SK-N-SH (cell line): ENCODE data around the gene DPPA3. TPM values are rescaled to one million over a fixed set of nuclear protein-coding genes. Genes with fewer than 3 reads are reported as not detected.

Experiments
- CTCF ChIA-PET: fragments of 300-600, 350-600 bp; formaldehyde crosslinking; extraction: SDS; loops from one replicate; lab custom pipeline; 2021; lab: Yijun Ruan, JAX
- POLR2A ChIA-PET: fragments of 350-600 bp; sonication (Branson Sonifier 250); formaldehyde crosslinking; extraction: SDS; loops from one replicate; lab custom pipeline; 2020; ENCODE audit warnings: antibody characterized with exemption, inconsistent platforms; lab: Yijun Ruan, JAX
- DNase-seq: peaks from one replicate; pipeline ENCODE4 v3.0.0; 2012
- H2AFZ ChIP-seq: fragments of 200-600 bp; sonication (generic); 2 replicates; pipeline ENCODE4 v1.8.1; 2016; ENCODE audit warnings: antibody characterized with exemption, mild to moderate bottlenecking, low read depth
- H3F3A ChIP-seq: fragments of 200-600 bp; sonication (generic); replicated peaks from 2 replicates; pipeline ENCODE3; 2016; ENCODE audit warnings: antibody characterized with exemption, mild to moderate bottlenecking; ENCODE audit not compliant: insufficient read depth
- H3K27ac ChIP-seq, 2 experiments: fragments of 200-500 bp in 1 of 2; fragments of 200-600 bp in 1 of 2; sonication (Bioruptor generic) in 1 of 2; sonication (generic), shearing (Covaris generic) in 1 of 2; 2 replicates each; pipeline versions ENCODE4 v1.5.1 to v1.6.1; 2014 to 2016; ENCODE audit warnings: low read depth in 2 of 2, inconsistent platforms in 1 of 2, low read length in 1 of 2, mild to moderate bottlenecking in 1 of 2, mixed read lengths in 1 of 2
- H3K27me3 ChIP-seq: fragments of 200-600 bp; sonication (generic), shearing (Covaris generic); 2 replicates; pipeline ENCODE4 v1.6.1; 2016; ENCODE audit warnings: mixed run types; ENCODE audit not compliant: insufficient read depth
- H3K36me3 ChIP-seq, 2 experiments: fragments of 200-500 bp in 1 of 2; fragments of 200-600 bp in 1 of 2; sonication (Bioruptor generic) in 1 of 2; sonication (generic) in 1 of 2; replicated peaks in 1 of 2; 2 replicates each; pipeline versions ENCODE3 to v1.5.1; 2014 to 2016; ENCODE audit warnings: low read length in 1 of 2, mild to moderate bottlenecking in 1 of 2; ENCODE audit not compliant: insufficient read depth in 2 of 2, control insufficient read depth in 1 of 2
- H3K4me1 ChIP-seq, 2 experiments: fragments of 200-500 bp in 1 of 2; fragments of 200-600 bp in 1 of 2; sonication (Bioruptor generic) in 1 of 2; sonication (generic), shearing (Covaris generic) in 1 of 2; 2 replicates each; pipeline versions ENCODE4 v1.5.1 to v1.6.1; 2014 to 2016; ENCODE audit warnings: low read depth in 1 of 2, low read length in 1 of 2, mixed run types in 1 of 2; ENCODE audit not compliant: insufficient read depth in 2 of 2, control insufficient read depth in 1 of 2
- H3K4me2 ChIP-seq: fragments of 200-600 bp; sonication (generic), shearing (Covaris generic); 2 replicates; pipeline ENCODE4 v1.6.1; 2017; ENCODE audit warnings: mixed run types
- H3K4me3 ChIP-seq, 2 experiments: fragments of 200-500 bp in 1 of 2; fragments of 200-600 bp in 1 of 2; sonication (Bioruptor generic) in 1 of 2; sonication (generic), shearing (Covaris generic) in 1 of 2; 2 replicates each; pipeline versions ENCODE4 v1.5.1 to v1.8.1; 2014 to 2016; ENCODE audit warnings: low read depth in 2 of 2, inconsistent platforms in 1 of 2, low read length in 1 of 2, mild to moderate bottlenecking in 1 of 2, mixed read lengths in 1 of 2, moderate library complexity in 1 of 2
- H3K79me2 ChIP-seq: fragments of 200-600 bp; sonication (generic); 2 replicates; pipeline ENCODE4 v1.8.1; 2017; ENCODE audit warnings: mild to moderate bottlenecking; ENCODE audit not compliant: insufficient read depth
- H3K9ac ChIP-seq: fragments of 200-600 bp; sonication (generic); 2 replicates; pipeline ENCODE4 v1.6.1; 2017; ENCODE audit warnings: mixed run types
- H3K9me2 ChIP-seq: fragments of 200-600 bp; sonication (generic); 2 replicates; pipeline ENCODE4 v1.6.1; 2017; ENCODE audit warnings: mixed run types
- H3K9me3 ChIP-seq: fragments of 200-600 bp; sonication (generic); 2 replicates; pipeline ENCODE4 v1.6.1; 2017; ENCODE audit warnings: mixed run types, mild to moderate bottlenecking, moderate library complexity
- H4K20me1 ChIP-seq: fragments of 200-600 bp; sonication (generic); 2 replicates; pipeline ENCODE4 v1.6.1; 2017; ENCODE audit warnings: mild to moderate bottlenecking, mixed run types; ENCODE audit not compliant: insufficient read depth
- CTCF ChIP-seq: fragments of 200-600 bp; sonication (generic); IDR thresholded peaks from 2 replicates; pipeline ENCODE4 v1.6.1; 2017; ENCODE audit warnings: antibody characterized with exemption, mild to moderate bottlenecking, moderate library complexity
- EP300 ChIP-seq, 2 experiments: IDR thresholded peaks; 2 replicates each; pipeline versions ENCODE4 v1.4.0 to v1.6.1; 2012; ENCODE audit warnings: borderline replicate concordance in 1 of 2, low read depth in 1 of 2, low read length in 1 of 2
- FOSL2 ChIP-seq: IDR thresholded peaks from 2 replicates; pipeline ENCODE4 v1.4.0; 2012; ENCODE audit warnings: low read depth, mild to moderate bottlenecking, moderate library complexity, borderline replicate concordance
- FOXJ3 ChIP-seq: sonication (generic); formaldehyde crosslinking; IDR thresholded peaks from 2 replicates; pipeline ENCODE4 v1.5.1; 2020; ENCODE audit warnings: mild to moderate bottlenecking, missing genetic modification reagents
- GABPA ChIP-seq: IDR thresholded peaks from 2 replicates; pipeline ENCODE4 v1.4.0; 2012; ENCODE audit warnings: low read depth, mild to moderate bottlenecking
- JUND ChIP-seq: IDR thresholded peaks from 2 replicates; pipeline ENCODE4 v1.4.0; 2012
- POLR2AphosphoS5 ChIP-seq: IDR thresholded peaks from 2 replicates; pipeline ENCODE4 v1.6.1; 2012; ENCODE audit warnings: low read depth, low read length
- RAD21 ChIP-seq: IDR thresholded peaks from 2 replicates; pipeline ENCODE4 v1.6.1; 2012; ENCODE audit warnings: mild to moderate bottlenecking, low read length
- RCOR1 ChIP-seq: fragments of 150-350 bp; IDR thresholded peaks from 2 replicates; pipeline ENCODE4 v1.6.1; 2017; ENCODE audit warnings: antibody characterized with exemption, low read length
- RFX5 ChIP-seq: IDR thresholded peaks from 2 replicates; pipeline ENCODE4 v1.6.1; 2012; ENCODE audit warnings: mild to moderate bottlenecking, improper control_type of control experiment, low read length
- TAF1 ChIP-seq: IDR thresholded peaks from 2 replicates; pipeline ENCODE4 v1.6.1; 2012; ENCODE audit warnings: low read depth, mild to moderate bottlenecking, low read length, moderate library complexity, borderline replicate concordance
- TCF12 ChIP-seq: IDR thresholded peaks from 2 replicates; pipeline ENCODE4 v1.4.0; 2012
- USF1 ChIP-seq: IDR thresholded peaks from 2 replicates; pipeline ENCODE4 v1.4.0; 2012; ENCODE audit warnings: low read depth, borderline replicate concordance
- YY1 ChIP-seq: IDR thresholded peaks from 2 replicates; pipeline ENCODE4 v1.4.0; 2012; ENCODE audit warnings: low read depth, mild to moderate bottlenecking
- WGBS: methylation state at CpG from one replicate; pipeline ENCODE4 v1.1.6; 2017; ENCODE audit warnings: low lambda C conversion rate; 5-methylcytosine and 5-hydroxymethylcytosine counted together
- polyA plus RNA-seq, 3 experiments: library from polyadenylated mRNA; depleted of rRNA; stranded (reverse); fragments of >200 nt; gene quantifications; 2 replicates each; pipeline ENCODE4 v1.2.3, GENCODE V29; 2012

The DPPA3 gene
- polyA plus RNA-seq (2012; rRNA removed): not detected in 2 replicates
- not detected in 2 replicates for polyA plus RNA-seq (2012; cell fraction: cytosol; rRNA removed)
- polyA plus RNA-seq (2012; cell fraction: nucleus; rRNA removed): not detected in 2 replicates

DNA sequence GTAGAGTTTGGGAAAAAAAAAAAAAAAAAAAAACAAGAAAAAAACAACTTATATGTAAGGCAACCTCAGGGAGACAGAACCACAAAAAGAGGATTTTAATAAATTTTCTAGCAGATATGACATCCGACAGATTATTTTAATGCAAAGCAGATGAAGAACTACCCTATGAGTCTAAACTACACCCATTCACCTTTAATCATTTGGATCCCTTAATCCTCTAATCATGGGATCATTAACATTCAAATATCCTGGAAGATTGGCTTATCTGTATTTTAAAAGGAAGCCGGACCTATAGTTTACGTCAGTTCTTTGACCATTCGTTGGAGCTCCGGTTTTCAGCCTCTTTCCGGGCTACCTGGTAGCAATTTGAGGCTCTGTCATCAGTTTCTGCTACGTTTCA is at the start of gene DPPA3:
Gene DPPA3, plus strand, starts transcription at position 301 of the 400 bp plus-strand sequence. CDS start 138 bp downstream, outside the sequence.
- 12% methylated on average over 7 of the region's 7 CpGs for WGBS
- CTCF ChIA-PET: no interaction called here
- Histone ChIP-seq H3K9me2 (no peaks in the 10 kb centered on the region), H3K27ac (no peak within 1 kb of the TSS), H3K79me2 (no peaks in the 10 kb centered on the region), H3K4me1 (no peaks in the 10 kb centered on the region), H3F3A (no peaks in the 10 kb centered on the region), H3K4me2 (no peak within 1 kb of the TSS), H3K27me3 (peaks cover 52% of the 10 kb centered on the region; the same call in 1 of the 2 replicates), H4K20me1 (no peaks in the 10 kb centered on the region), H3K9me3 (no peaks in the 10 kb centered on the region), H3K36me3 (no peaks in the 10 kb centered on the region), H3K9ac (no peak within 1 kb of the TSS), H2AFZ (no peak within 1 kb of the TSS), H3K4me3 (no peak within 1 kb of the TSS)
- POLR2A ChIA-PET: no interaction called here
- DNase-seq: no peak
- TF ChIP-seq RFX5 (no peak), FOSL2 (no peak), GABPA (no peak)

DNA sequence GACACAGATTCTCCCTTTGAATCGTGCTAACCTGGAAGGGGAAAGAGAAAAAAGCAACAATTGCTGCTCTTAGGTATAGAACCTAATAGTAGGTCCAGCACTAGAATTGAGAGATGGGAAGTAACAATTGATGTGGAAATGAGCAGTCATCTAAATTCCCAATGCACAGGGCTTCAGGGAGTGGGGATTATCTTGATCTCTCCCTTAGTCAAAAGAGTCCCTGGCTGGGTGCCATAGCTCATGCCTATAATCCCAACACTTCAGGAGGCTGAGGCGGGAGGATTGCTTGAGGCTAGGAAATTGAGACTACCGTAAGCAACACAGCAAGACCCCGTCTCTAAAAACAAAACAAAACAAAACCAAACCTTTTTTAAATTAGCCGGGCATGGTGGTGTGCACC is 49.5 kb upstream of the DPPA3 start:
- no peak overlapping the region for H3K4me3 ChIP-seq
- H3F3A ChIP-seq: no peaks in the 10 kb centered on the region
- no peak for DNase-seq
- no peaks in the 10 kb centered on the region for H3K36me3 ChIP-seq
- CTCF ChIA-PET: no interaction called here
- no peak overlapping the region for H3K27ac ChIP-seq
- no peaks in the 10 kb centered on the region for H4K20me1 ChIP-seq
- TF ChIP-seq CTCF (no peak), RAD21 (no peak), TCF12 (no peak), TAF1 (no peak), FOSL2 (no peak), JUND (no peak), POLR2AphosphoS5 (no peak), RCOR1 (no peak), EP300 (IDR thresholded peaks at IDR 0.05; ENCODE audit: borderline replicate concordance in 1 of 2, low read depth in 1 of 2, low read length in 1 of 2) (no peak), RFX5 (no peak), FOXJ3 (CRISPR knock-in tag) (no peak), YY1 (no peak), USF1 (no peak)
- H3K9me3 ChIP-seq: no peaks in the 10 kb centered on the region
- H3K27me3 ChIP-seq: peaks cover 46% of the 10 kb centered on the region
- no peak overlapping the region for H3K9ac ChIP-seq
- H3K4me2 ChIP-seq: no peak overlapping the region
- WGBS: 6% methylated on average over 5 of the region's 5 CpGs
- no peaks in the 10 kb centered on the region for H3K4me1 ChIP-seq
- no peak overlapping the region for H2AFZ ChIP-seq
- H3K79me2 ChIP-seq: no peaks in the 10 kb centered on the region
- H3K9me2 ChIP-seq: no peaks in the 10 kb centered on the region
- POLR2A ChIA-PET: no interaction called here
